Measurements from ENCODE around the gene ACRBP.
A peak's percentile ranks its signal among the peaks of the same experiment; 100 is the strongest.
"Not testable (repeated sequence)": the region's sequence is repeated elsewhere in the genome, so short reads cannot be mapped to it uniquely, and the experiment has no call there.

The ACRBP gene

GRCh38 chr12:6614513-6615172, 32.6 kb downstream of the ACRBP start:
- no peak for DNase-seq (ENCODE audit: low read depth)

GRCh38 chr12:6613776-6614512, 33.3 kb downstream of the ACRBP start:
- no peak for DNase-seq (ENCODE audit: low read depth)

- no peak for DNase-seq (ENCODE audit: low read depth)
These were observed 34.0 kb downstream of the ACRBP start for GRCh38 chr12:6613015-6613775.

GRCh38 chr12:6612652-6613014, 34.6 kb downstream of the ACRBP start:
- no peak for DNase-seq (ENCODE audit: low read depth)

- DNase-seq (ENCODE audit: low read depth) = no peak
These were observed 35.0 kb downstream of the ACRBP start for GRCh38 chr12:6612247-6612646.

- DNase-seq (ENCODE audit: low read depth) = no peak
These were observed 38.5 kb downstream of the ACRBP start for GRCh38 chr12:6608592-6609281.

GRCh38 chr12:6607751-6608591, 39.3 kb downstream of the ACRBP start:
- no peak for DNase-seq (ENCODE audit: low read depth)

- peak; percentile 63 for DNase-seq (ENCODE audit: low read depth)
These were observed 40.7 kb downstream of the ACRBP start for GRCh38 chr12:6606331-6607131.

GRCh38 chr12:6605421-6606330, 41.6 kb downstream of the ACRBP start:
- DNase-seq (ENCODE audit: low read depth) = no peak

GRCh38 chr12:6604259-6605029, 42.8 kb downstream of the ACRBP start:
- no peak for DNase-seq (ENCODE audit: low read depth)

GRCh38 chr12:6603095-6603567, 44.1 kb downstream of the ACRBP start:
- no peak for DNase-seq (ENCODE audit: low read depth)

GRCh38 chr12:6602526-6602925, 44.7 kb downstream of the ACRBP start:
- no peak for DNase-seq (ENCODE audit: low read depth)

- DNase-seq (ENCODE audit: low read depth) = not testable (repeated sequence)
These were observed 51.6 kb downstream of the ACRBP start for GRCh38 chr12:6595673-6596072.

- DNase-seq (ENCODE audit: low read depth) = no peak
These were observed 55.1 kb downstream of the ACRBP start for GRCh38 chr12:6592087-6592486.

All from activated T-cell treated with anti-CD3 and anti-CD28 coated beads for 1 hour (primary cell).